Stimulated activated CD8-positive, alpha-beta memory T cell treated with anti-CD3 and anti-CD28 coated beads, Interleukin-15, amount 100 ng/mL, for 48 hours (primary cell): Measurements from ENCODE around the gene PCNX2.
"Not testable (repeated sequence)": the region's sequence is repeated elsewhere in the genome, so short reads cannot be mapped to it uniquely, and the experiment has no call there.

Experiments
- DNase-seq, 2 donors: peaks; one replicate each; pipeline ENCODE4 v3.0.0-alpha.2; 2020; ENCODE audit warnings: low read depth in 2 of 2

Gene PCNX2

DNA sequence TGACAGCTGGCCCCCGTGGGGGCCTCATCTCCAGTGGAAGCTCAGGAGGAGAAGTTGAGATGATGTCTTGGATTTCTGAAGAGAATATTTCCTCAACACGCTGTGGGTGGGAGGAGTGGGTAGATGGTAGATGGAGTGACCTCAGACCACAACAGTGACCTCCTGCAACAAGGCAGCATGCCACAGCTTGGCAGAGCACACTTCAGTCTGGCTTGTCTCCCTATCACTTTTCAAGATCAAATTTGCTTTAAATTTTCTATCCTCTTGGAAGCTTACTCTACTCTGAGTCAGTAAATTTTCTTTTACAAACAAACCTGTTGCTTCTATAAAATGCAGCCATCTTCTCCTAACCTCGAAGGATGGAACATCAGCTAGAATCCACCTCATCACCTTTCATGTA, 285.4 kb downstream of the PCNX2 start:
- DNase-seq, result no peak

DNA sequence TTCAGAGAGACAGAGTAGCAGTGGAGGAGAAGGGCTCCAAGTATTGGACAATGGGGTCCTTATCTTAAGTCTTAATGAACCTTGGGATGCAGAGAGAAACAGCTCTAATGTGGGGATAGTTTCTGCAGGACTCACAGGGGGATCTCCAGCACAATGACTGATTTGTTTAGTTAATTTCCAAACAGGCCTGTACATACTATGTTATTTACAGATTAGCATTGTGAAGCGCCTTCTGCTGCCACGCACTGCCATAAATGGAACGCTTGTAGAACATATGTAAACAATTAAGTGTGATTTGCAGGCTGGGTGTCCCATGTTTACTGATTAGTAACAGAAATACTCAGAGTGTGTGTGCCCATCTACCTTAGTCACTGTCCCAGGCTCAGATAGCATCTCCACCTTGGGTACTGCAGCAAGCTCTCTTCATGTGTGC, 289.0 kb downstream of the PCNX2 start:
- no peak for DNase-seq

DNA sequence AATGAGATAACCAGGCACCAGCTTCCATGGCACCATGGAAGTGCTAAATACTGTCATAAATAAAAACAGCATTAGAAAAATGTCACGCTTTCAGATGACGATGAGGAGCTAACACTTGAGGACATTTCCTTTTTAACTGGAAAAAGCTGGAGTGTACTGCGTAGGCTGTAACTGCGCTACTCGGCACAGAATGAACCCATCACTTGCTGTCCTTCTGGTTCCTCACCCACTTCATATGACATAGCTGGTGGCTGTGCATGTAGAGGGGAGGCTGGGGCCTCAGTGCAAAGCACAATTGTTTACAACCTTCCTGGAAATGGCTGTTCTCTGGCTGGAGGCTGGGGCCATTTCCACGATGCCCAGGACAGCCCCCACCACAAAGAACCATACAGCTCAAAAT, 289.4 kb downstream of the PCNX2 start:
- no peak for DNase-seq

DNA sequence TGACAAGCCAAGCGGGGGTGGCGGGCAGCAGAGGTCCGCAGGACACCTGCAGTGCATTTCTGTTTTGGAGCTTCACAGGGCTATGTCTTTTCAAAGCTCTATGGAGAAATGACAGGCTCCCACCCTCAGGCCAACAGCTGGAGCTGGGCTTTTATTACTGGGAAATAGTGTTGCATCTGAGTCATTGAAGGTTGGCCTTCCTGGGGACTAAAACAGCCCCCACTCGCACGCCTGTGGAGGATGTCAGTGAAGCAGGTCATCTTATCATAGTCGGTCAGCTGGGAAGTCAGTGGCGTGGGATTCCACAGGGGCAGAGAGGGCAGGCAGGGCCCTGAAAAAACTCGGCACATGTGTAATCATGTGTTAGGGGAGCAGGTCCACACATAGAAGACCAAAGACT, 289.8 kb downstream of the PCNX2 start:
- DNase-seq, result no peak

DNA sequence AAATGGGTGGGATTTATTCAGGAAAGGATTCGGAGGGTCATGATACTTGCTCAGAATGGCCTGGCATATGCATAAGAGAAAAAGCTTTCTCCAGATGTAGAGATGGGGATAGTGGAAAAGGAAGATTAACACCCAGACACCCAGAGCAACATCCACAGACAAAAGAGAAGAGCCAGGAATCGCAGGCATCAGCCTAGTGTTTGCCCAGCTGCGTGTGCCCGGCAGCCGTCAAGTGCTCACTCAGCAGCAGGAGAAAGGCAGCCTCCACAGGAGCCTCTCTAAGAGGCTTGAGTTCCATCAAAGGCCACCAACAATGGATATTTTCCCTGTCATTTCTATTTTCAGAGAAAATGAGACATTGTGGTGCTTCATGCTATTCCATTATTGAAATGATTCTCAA, 290.4 kb downstream of the PCNX2 start:
- DNase-seq, result no peak

DNA sequence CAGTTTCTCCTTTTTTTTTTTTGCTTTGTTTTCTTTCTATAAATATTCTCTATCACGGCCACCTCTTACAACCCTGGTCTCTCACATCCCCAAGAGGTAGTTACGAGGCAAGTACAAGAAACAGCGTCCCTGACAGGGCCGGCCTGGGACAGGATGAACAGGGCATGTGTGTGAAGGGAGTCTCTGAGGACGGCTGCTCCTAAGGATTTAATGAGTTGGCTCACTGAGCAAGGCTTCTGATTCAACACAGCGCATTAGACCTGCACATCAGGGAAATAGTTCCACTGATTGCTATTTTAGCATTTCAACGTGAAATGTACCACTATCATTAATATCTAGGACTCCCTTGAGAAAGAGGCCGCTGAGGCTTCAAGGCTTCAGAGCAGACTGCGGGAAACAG, 291.1 kb downstream of the PCNX2 start:
- no peak for DNase-seq

DNA sequence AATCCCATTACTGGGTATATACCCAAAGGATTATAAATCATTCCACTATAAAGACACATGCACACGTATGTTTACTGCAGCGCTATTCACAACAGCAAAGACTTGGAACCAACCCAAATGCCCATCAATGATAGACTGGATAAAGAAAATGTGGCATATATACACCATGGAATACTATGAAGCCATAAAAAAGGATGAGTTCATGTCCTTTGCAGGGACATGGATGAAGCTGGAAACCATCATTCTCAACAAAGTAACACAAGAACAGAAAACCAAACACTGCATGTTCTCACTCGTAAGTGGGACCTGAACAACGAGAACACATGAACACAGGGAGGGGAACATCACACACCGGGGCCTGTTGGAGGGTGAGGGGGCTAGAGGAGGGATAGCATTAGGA, 291.9 kb downstream of the PCNX2 start:
- not testable (repeated sequence) for DNase-seq

DNA sequence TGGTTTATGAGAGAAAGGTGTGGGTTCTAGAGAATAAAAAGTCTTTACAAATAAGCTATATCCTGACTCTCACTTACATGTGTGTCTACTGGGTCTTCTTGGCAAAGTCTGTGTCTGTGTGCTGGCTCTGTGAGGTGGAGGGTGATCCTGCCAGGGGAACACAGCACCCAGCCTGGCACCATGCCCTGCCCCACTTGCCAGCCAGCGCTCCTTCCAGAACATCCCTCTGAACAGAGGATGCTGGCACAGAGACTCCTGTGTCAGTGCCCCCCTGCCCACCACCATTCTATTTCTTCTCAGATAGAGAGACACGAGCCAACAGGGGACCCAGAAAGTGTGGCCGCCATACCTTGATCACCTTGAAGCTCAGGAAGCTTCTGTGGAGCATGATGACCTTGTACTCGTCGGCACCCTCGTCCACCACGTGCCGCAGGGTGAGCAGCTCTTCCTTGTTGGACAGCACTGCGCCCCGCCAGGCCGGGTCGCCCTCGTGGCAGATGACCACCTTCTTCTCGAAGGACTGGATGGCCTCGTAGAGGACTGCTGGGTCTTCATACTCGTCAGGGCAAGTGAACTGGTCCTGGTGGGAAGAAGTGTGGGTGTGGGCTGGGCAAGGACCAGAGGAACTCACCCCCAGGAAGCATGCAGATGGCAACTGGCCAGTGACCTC, 295.4 kb downstream of the PCNX2 start:
- DNase-seq, result no peak

DNA sequence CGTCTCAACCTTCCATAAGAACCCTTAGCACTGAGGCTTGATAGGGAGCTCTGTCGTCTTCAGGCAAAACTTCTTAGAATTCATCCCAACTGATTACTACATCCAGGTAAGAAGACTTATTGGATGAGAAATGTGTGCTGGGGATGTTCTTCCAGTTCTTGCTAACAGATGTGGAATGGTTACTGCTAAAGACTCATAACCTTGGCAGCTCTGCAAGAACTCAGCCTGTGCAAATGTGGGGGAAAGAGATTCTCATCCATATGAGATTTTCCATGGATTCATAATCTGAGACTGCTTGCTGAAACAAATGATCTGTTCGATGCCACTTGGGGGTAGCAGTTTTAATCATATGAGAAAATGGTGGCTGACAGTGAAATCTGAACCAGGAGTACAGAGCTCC, 296.9 kb downstream of the PCNX2 start:
- no peak for DNase-seq

DNA sequence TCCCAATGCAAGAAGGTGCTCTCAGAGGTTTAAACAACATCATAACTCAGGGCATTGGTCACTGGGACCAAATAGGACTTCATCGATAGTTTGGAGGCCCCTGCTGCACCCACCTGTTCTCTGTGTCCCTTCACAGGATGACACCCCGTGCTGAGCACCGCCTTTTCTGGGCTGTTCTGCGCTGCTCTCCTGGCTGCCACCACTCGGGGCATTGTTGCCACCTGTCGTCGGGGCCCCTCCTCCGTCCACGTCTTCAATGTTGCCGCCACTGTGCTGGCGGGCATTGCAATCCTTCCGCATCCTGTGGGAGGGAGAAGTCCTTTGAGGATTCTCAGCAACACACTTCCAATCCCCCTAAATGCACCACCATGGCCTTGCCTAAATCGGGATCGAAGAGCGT, 297.4 kb downstream of the PCNX2 start:
- DNase-seq, result no peak

DNA sequence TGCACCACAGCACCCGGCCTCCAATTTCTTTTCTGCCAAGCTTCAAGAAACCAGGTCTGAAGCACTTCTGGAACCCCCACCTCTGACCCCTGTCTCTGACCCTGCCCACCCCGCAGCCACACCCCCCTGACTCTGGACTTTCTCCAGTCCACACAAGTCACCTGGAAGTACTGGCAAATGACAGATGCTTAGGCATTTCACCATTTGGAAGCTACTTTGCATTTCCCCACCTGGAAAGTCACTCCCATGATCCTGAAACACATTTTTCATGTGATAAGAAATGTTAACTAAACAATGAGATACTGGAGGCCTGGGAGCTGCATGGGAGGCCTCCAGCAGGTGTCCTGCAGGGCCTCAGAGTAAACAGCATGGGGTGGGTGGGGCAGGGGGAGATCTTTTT, 299.4 kb downstream of the PCNX2 start:
- DNase-seq, result no peak

DNA sequence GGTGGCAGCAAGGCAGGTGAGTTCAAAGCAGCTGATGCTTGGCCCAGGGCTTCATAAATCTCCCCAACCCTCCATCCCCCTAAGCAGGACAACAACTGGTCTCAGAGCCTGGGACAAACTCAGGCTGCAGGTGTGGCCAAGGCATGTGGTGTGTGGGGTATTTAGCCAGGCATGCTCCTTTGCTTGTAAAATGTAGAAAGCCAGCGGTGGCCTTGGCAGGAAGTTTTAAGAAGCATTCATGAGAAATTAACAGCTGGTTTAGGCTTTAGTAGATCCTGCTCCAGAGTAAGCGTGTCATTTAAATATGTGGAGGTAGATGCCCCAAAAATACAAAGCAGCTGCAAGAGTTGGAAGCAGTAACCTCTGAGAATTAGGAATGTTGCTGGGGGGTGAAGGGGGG, 300.3 kb downstream of the PCNX2 start:
- DNase-seq, result no peak

DNA sequence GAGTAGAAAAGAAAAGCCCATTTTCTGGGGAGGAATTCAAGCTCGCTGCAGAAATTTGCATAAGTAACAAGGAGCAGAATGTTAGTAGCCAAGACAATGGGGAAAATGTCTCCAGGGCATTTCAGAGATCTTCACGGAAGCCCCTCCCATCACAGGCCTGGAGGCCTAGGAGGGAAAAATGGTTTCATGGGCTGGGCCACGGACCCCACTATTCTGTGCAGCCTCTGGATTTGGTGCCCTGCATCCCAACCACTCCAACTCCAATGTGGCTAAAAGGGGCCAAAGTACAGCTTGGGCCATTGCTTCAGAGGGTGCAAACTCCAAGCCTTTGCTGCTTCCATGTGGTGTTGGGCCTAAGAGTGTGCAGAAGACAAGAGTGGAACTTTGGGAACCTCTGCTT, 302.0 kb downstream of the PCNX2 start:
- DNase-seq, result no peak

DNA sequence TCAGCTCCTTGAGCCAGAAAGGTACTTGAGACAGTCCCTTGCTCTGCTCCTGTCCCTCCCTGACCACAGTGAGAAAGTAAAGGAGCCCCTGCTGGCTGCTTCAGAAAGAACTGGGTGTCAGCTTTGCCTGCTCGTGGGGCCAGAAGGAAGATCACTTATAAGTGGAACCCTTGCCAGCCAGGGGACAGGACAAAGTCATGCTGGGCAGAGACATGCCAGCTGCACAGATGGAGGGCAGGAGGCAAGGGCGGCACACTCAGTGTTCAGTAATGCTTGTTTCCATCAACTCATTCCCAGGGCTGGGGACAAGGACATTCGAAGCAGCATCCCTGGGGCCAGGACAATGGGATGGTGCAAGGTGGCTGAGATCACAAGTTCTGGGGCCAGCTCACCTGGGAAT, 303.3 kb downstream of the PCNX2 start:
- no peak for DNase-seq

DNA sequence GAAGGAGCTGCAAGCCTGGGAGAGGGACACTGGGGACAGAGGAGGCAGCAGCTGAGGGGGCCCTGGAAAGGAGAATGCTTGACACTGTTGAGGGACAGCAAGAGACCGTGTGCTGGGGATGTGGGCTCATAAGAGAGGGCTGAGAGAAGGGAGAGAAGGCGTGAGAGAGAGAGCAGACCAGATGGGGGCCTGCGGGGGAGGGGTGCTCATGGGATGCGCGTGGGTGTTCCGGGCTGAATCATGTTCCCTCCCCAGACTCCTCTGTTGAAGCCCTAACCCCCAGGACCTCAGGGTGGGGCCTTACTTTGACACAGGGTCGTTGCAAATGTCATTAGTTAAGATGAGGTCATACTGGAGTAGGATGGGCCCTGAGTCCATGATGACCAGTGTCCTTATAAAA, 304.3 kb downstream of the PCNX2 start:
- no peak for DNase-seq

DNA sequence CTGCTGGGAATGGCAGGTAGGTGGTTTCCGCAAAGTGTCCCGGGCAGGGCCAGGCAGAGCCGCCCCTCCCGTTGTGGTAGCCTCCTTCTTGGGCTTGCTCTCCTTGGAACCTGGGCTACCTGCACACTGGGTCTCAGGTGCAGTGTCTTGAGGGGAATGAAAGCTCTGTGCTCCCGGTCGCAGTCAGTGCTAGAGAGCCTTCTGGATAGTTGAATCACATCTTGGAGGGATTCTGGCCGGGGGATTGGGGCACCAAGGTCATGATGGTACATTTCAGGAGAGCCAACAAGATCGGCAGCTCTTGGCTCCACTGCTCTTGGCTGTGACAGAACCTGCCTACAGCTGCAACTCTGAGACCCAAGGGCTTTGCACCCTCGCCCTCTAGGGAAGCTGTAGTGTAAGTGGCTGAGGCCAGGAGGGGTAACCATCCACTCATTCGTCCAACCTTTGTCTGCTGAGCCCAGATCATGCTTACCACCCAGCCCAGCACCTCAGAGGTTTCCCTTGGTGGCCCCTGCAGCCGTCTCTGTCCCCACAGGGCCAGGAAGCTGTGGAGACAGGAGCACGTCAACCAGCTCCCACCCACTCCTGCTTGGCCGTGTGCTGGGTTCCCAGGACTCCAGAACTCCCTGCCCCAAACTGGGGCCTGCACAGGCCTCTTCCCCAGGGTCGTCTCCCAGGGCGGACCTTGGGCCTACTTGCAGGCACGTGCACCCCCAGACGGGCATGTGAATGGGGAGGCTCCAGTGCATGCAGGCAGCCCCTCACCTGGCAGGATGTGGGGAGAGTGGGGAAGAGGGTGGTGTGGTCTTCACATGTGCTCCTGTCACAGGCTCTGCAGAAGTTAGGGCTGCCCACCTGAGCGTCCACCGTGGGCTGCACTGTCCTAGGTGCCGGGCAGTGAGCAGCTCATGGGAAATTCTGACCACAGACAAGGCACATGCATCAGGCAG, 305.1 kb downstream of the PCNX2 start:
- no peak for DNase-seq

DNA sequence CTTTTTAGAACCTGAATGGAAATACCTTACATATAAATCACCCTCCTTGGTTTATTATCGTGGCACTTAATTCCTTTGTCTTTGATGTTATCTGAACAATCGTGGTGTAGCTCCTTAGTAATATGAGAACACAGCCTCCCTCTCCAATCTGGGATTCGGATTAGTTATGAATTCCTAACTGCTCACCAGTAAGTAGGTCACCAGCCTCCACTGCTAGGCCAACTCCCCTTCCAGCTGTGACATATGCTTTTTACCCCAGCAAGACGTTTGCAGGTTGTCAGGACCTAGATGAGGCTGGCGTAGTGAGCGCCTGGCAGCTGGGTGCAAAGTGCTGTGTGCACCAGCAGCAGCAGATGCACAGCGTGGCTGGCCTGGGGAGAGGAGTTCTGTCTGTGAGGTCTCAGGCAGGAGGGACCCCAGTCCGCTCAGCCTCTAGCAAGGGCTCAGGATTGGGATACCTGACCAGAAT, 306.9 kb downstream of the PCNX2 start:
- no peak for DNase-seq

DNA sequence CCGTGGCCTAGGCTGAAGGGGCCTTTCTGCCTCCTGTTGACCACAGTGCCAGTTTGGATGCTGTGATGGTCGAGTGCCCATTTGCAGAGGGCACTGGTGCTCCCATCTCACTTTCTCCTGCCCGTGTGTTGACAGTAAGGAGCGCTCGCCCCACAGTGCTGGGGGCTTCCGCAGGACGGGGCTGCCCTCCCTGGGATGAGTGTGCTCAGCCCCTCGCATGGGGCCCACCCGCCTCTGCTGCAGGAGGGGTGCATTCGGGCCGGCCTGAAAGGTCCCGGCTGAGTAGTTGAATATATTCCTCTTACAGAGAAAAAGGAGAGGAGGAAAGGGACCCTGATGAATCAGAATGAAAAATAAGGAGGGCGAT, 307.8 kb downstream of the PCNX2 start:
- no peak for DNase-seq

DNA sequence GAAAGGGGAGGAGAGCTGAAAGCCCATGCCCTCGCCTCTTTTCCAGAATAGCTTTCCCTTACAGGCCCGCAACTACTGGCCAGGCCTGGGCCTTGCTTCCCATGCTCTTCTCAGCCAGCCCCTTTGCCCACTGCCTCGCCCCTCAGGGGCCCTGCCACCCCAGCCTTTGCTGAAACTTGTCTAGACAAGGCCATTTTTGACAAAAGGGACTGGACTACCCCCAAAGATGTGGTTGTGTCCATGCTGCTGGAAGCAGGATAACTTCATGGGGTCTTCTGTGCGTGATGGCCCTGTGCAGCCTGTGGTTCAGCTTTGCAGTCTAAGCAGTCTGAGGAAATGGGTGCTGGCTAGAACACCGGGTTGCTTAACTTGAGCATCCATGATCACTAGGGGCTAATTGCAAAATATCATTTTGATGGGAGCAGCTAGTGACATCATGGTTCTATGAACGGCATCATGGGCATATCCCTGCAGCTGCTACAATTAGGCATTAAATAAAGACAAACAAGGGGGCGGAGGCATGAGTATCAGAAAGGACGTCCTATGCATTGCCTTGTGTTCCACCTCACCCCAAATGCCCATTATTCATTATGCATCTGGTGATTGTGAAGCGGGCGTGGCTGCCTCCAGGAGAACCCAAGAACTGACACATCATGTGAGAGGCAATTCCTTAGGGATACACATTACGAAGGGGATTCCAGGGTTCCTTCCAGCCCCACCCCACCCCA, 308.3 kb downstream of the PCNX2 start:
- no peak for DNase-seq

DNA sequence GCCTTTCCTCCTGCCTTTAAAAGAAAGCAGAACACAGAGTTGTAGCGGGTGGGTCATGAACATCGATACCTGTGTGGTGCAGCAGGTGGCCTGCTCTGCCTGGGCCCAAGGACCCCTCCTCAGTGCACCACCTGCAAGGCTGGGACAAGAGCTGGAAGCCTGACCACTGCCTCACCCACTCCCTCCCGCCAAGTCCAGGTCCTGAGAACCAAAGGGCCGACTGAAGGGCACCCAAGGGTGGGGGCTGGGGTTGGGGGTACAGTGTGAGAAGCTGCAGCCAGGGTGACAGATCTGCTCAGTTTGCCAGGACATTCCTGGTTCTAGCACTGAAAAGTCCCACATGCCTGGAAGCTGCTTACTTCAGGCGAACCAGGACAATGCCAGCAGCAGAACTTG, 309.0 kb downstream of the PCNX2 start:
- no peak for DNase-seq

DNA sequence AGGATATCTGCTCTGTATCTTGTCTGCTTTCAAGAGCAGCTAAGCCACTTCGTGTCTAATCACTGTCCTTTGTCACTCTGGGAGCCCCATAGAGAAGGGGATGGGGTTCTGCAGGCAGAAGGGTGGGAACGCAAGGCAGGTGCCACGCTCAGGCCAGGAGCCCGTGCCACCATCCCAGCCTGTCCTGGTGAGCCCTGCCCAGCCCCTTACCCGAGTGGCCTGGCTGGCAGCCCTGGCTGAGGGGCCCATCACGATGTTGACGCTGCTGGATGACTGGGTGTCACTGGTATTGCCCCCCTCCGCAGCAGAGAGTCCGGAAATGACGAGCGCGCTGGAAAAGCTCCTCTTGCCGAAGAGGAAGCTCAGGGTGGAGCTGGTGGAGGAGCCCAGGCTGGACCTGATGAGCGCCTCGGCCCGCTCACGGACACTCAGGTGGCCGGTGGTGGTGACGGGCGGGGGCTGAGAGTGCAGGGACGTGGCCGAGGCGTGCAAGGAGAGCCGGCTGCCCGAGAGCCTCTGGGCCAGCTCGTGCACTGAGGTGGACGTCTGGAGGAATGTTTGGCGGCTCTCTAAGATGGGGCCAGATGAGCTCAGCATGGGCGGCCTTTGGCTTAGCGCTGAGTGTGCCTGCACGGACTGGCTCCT, 309.5 kb downstream of the PCNX2 start:
- DNase-seq, result no peak
